PC-9 (cell line): ENCODE data around the gene AFG1L. TPM values are rescaled to one million over a fixed set of nuclear protein-coding genes. Genes with fewer than 3 reads are reported as not detected.
A peak's percentile ranks its signal among the peaks of the same experiment; 100 is the strongest.

Experiments
- BruUV-seq: library from RNA; stranded (reverse); fragments of 400-500 nt; replicated peaks from 2 replicates; lab custom pipeline; 2021; lab: Mats Ljungman, UMichigan
- CTCF ChIA-PET: fragments of 300-600 bp; sonication (Branson Sonifier 250); formaldehyde crosslinking; loops from one replicate; lab custom pipeline; 2022; ENCODE audit warnings: antibody characterized with exemption; lab: Charles Lee
- POLR2A ChIA-PET: fragments of 300-600 bp; sonication (Branson Sonifier 250); formaldehyde crosslinking; loops from one replicate; lab custom pipeline; 2022; ENCODE audit warnings: antibody characterized with exemption; ENCODE audit not compliant: unreplicated experiment; lab: Charles Lee
- DNase-seq, 2 experiments: peaks; one replicate each; pipeline versions ENCODE4 v3.0.0 to v3.0.0-alpha.2; 2015 to 2022; ENCODE audit warnings: mixed read lengths in 1 of 2
- H2AFZ ChIP-seq: fragments of 200-600 bp; sonication (generic); 2 replicates; pipeline ENCODE4 v1.8.1; 2017; ENCODE audit warnings: antibody characterized with exemption
- H3F3A ChIP-seq: fragments of 200-600 bp; sonication (generic); 2 replicates; pipeline ENCODE4 v1.8.1; 2017; ENCODE audit warnings: antibody characterized with exemption, mild to moderate bottlenecking, low read depth; ENCODE audit not compliant: insufficient read depth
- H3K27ac ChIP-seq: fragments of 200-600 bp; sonication (generic); 2 replicates; pipeline ENCODE4 v1.6.1; 2016; ENCODE audit warnings: mixed run types
- H3K27me3 ChIP-seq: fragments of 200-600 bp; sonication (generic); 2 replicates; pipeline ENCODE4 v1.6.1; 2016; ENCODE audit warnings: low read depth, mixed run types; ENCODE audit not compliant: insufficient read depth
- H3K36me3 ChIP-seq: fragments of 200-600 bp; sonication (generic); 2 replicates; pipeline ENCODE4 v1.6.1; 2016; ENCODE audit warnings: low read depth, mixed run types
- H3K4me1 ChIP-seq: fragments of 200-600 bp; sonication (generic); replicated peaks from 2 replicates; pipeline ENCODE4 v1.6.1; 2016; ENCODE audit warnings: mixed run types; ENCODE audit not compliant: insufficient read depth
- H3K4me2 ChIP-seq: fragments of 200-600 bp; sonication (generic); 2 replicates; pipeline ENCODE4 v1.6.1; 2017; ENCODE audit warnings: mixed run types
- H3K4me3 ChIP-seq: fragments of 200-600 bp; sonication (generic); 2 replicates; pipeline ENCODE4 v1.6.1; 2016; ENCODE audit warnings: mixed run types
- H3K79me2 ChIP-seq: fragments of 200-600 bp; sonication (generic); 2 replicates; pipeline ENCODE4 v1.6.1; 2017; ENCODE audit warnings: low read depth, mixed run types
- H3K9me2 ChIP-seq: fragments of 200-600 bp; sonication (generic); 2 replicates; pipeline ENCODE4 v1.8.1; 2017; ENCODE audit warnings: mild to moderate bottlenecking; ENCODE audit not compliant: insufficient read depth
- H3K9me3 ChIP-seq: fragments of 200-600 bp; sonication (generic); 2 replicates; pipeline ENCODE4 v1.8.1; 2016; ENCODE audit warnings: low read depth; ENCODE audit not compliant: insufficient read depth
- H4K20me1 ChIP-seq: fragments of 200-600 bp; sonication (generic); 2 replicates; pipeline ENCODE4 v1.8.1; 2017; ENCODE audit not compliant: insufficient read depth
- CTCF ChIP-seq: fragments of 200-600 bp; sonication (generic); conservative IDR thresholded peaks from 2 replicates; pipeline ENCODE4 v1.6.1; 2017; ENCODE audit warnings: mixed run types, antibody characterized with exemption, mild to moderate bottlenecking, moderate library complexity
- EZH2 ChIP-seq: fragments of 200-600 bp; sonication (generic); IDR thresholded peaks from 2 replicates; pipeline ENCODE4 v1.8.0; 2017; ENCODE audit warnings: antibody characterized with exemption, low read depth
- intact Hi-C: fragments of 100-400 bp; cut with micrococcal nuclease; formaldehyde crosslinking; loops from one replicate; pipeline ENCODE4 v1.10.0; 2022; ENCODE audit not compliant: unreplicated experiment
- total RNA-seq: library from RNA; stranded (reverse); gene quantifications from 2 replicates; pipeline ENCODE4 v1.2.3, GENCODE V29; 2021

AFG1L gene
- total RNA-seq, 1 experiment from 2014 or later: 8.9 TPM

- no peak for TF ChIP-seq EZH2
- TF ChIP-seq CTCF: peak; percentile 87
- intact Hi-C loops: loop anchor here (1.0 to 2.0 kb wide), 3 partner anchors 231 to 379 kb away; partner anchors contain the start of gene SNX3
- H3K9me2 ChIP-seq: no peaks in the 10 kb centered on the region
- H3K4me1 ChIP-seq: no peaks in the 10 kb centered on the region
- no peaks in the 10 kb centered on the region for H3K36me3 ChIP-seq
- H3K4me2 ChIP-seq: no peak overlapping the region
- H3K27ac ChIP-seq: no peak overlapping the region
- DNase-seq: peak; percentile 1 to 53
- no peak overlapping the region for H3K4me3 ChIP-seq
- no peaks in the 10 kb centered on the region for H4K20me1 ChIP-seq
- H3K79me2 ChIP-seq: no peaks in the 10 kb centered on the region
- POLR2A ChIA-PET: interaction anchor here (0.7 kb wide), 1 partner anchor 232 kb away, joined by 13 read pairs; no protein-coding TSS in a partner anchor
- H2AFZ ChIP-seq: no peak overlapping the region
- no peaks in the 10 kb centered on the region for H3K9me3 ChIP-seq
- H3F3A ChIP-seq: no peaks in the 10 kb centered on the region
- CTCF ChIA-PET: interaction anchor here (0.6 to 0.9 kb wide), 6 partner anchors 25 to 512 kb away, joined by 3 to 6 read pairs (median 4); no protein-coding TSS in a partner anchor
- BruUV-seq: no TSS peak
- H3K27me3 ChIP-seq: no peaks in the 10 kb centered on the region
These were observed 197.4 kb downstream of the AFG1L start for GRCh38 chr6:108492131-108492766.

- H3K4me2 ChIP-seq: no peak overlapping the region
- no peaks in the 10 kb centered on the region; the same call in 1 of the 2 replicates for H3F3A ChIP-seq
- H3K27ac ChIP-seq: no peak overlapping the region
- no peaks in the 10 kb centered on the region for H3K27me3 ChIP-seq
- intact Hi-C loops: no loop called here
- H3K4me3 ChIP-seq: no peak overlapping the region
- H4K20me1 ChIP-seq: no peaks in the 10 kb centered on the region
- H3K36me3 ChIP-seq: no peaks in the 10 kb centered on the region
- H3K9me2 ChIP-seq: no peaks in the 10 kb centered on the region
- no peak overlapping the region for H2AFZ ChIP-seq
- no peaks in the 10 kb centered on the region for H3K79me2 ChIP-seq
- no TSS peak for BruUV-seq
- H3K9me3 ChIP-seq: no peaks in the 10 kb centered on the region
- CTCF ChIA-PET: no interaction called here
- no peak for TF ChIP-seq EZH2
- TF ChIP-seq CTCF: no peak
- DNase-seq: no peak
- H3K4me1 ChIP-seq: no peaks in the 10 kb centered on the region
- POLR2A ChIA-PET: no interaction called here
These were observed 199.6 kb downstream of the AFG1L start for GRCh38 chr6:108494434-108494833.

DNA sequence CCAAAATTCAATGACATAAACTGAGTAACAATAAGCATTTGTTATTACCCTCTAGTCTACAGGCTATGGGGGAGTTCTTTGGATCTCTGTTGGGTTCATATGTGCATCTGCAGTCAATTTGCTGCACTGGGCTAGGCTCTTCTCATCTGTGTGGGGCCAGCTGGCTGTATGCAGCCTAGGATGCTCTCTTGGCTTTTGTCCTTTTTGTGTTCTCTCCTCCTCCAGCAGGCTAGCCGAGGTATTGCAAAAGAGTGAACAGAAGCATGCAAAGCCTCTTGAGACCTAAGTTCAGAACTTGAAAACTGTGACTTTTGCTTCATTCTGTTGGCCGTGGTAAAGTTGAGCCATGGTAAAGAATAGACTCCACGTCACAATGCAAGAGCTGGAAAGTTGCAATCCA lies 203.0 kb downstream of the AFG1L start:
- H3K27ac ChIP-seq: no peak overlapping the region
- peaks cover 5% of the 10 kb centered on the region for H3F3A ChIP-seq
- H3K79me2 ChIP-seq: no peaks in the 10 kb centered on the region
- no peak for DNase-seq
- ChIA-PET CTCF (no interaction called here), POLR2A (no interaction called here)
- no TSS peak for BruUV-seq
- TF ChIP-seq CTCF: peak; percentile 63
- no peak for TF ChIP-seq EZH2
- H3K4me2 ChIP-seq: no peak overlapping the region
- no peak overlapping the region for H3K4me3 ChIP-seq
- intact Hi-C loops: no loop called here
- H3K27me3 ChIP-seq: no peaks in the 10 kb centered on the region
- peaks cover 9% of the 10 kb centered on the region; the same call in 1 of the 2 replicates for H3K4me1 ChIP-seq
- no peaks in the 10 kb centered on the region for H3K9me3 ChIP-seq
- no peak overlapping the region for H2AFZ ChIP-seq
- no peaks in the 10 kb centered on the region for H3K9me2 ChIP-seq
- no peaks in the 10 kb centered on the region for H4K20me1 ChIP-seq
- H3K36me3 ChIP-seq: no peaks in the 10 kb centered on the region
